ENCODE data around the gene SLX9. TPM values are rescaled to one million over a fixed set of nuclear protein-coding genes. Genes with fewer than 3 reads are reported as not detected.
"Not testable (repeated sequence)": the region's sequence is repeated elsewhere in the genome, so short reads cannot be mapped to it uniquely, and the experiment has no call there.

Gene SLX9
- total RNA-seq, 1 donor from 2014 or later: 26.5 TPM

DNA sequence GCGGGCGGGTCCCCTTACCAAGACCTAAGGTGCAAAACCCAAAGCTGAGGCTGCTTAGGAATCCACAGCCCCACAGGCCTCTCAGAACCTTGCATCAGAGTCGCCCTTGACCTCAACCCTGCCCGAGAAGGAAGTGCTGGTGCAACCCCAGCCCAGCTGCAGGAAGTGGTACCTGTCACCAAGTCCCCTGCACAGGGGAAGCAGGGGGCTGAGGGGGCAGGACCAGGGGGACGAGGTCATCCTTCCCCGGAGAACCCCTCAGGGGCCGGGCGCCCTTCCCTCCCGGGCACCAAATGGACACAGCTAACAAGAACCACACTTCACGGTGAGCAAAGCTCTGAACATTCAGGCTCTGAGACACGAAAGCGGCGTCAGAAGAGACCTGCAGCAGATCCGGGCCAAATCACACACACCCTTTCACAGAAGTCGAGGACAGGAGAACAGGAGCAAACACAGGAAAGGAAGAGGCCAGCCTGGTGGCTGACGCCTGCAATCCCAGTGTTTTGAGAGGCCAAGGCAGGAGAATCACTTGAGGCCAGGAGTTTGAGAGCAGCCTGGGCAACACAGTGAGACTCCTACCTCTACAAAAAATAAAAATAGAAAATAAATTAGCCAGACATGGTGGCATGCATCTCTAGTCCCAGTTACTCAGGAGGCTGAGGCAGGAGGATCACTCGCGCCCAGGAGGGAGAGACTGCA, 25.5 kb upstream of the SLX9 start:
- no peak for DNase-seq (ENCODE audit: extremely low read depth, low read depth, low spot score)

DNA sequence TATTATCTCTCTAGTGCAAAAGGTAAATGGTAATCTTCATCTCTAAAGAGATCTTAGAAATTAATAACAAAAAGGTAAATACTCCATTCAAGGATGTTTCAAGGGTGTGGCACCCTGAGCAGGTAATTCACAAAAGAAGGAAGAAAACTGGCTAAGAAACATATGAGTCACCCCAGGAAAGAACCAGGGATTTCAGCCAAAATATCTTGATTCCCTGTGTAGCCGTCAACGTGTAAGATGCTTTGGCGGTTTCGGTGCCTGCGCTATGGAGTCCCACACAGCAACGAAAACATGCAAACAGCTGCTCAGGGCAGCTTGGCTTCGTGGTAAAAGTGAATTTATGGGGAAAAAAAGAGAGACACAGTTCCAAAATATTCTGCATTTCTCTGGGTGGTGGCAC, 22.9 kb upstream of the SLX9 start:
- DNase-seq (ENCODE audit: extremely low read depth, low read depth, low spot score): no peak

DNA sequence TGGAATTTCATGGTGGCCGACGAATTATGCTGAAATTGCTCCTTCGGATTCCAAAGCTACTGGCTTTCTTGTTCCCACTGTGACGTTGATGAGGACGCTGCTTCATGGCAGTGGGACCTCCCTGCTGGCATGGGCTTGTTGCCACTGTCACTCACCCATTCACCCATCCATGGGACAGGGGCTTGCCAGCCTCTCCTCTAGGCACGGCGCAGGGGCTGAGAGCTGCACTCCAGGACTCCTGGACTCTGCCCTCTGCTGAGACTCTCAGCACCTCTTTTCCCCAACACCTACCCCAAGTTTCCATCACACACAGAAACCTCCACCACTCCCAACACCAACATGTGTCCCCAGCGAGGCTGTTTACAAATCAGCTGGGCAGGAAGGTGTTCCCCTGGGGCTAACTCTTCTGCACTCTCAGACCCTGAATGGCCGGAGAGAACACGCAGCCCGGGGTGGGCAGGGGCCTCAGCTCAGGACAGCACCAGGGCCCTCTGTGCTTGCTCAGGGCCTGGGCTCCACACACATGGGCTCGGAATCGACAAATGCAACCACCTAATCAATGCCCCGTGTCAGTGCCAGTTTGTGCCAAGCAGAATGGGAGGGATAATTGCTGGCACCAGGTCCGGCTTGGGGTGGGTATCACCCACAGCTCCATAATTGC, 22.3 kb upstream of the SLX9 start:
- DNase-seq (ENCODE audit: extremely low read depth, low read depth, low spot score): no peak

DNA sequence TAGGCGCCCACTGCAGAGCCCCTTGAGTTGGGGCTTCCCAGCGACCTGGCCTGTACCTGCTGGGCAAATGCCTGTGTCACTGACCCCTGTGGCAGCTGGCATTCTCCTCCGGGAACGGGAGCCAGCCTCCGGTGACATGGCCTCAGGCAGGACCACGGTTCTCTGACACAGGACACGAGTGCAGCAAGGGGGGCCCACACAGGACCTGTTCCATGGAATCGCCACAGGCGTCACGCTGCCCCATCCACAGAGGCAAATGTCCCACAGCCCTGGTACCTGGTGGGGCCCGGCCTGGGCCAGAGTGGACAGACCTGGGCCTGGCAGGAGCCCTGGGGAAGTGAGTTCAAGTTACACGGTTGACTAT, 21.7 kb upstream of the SLX9 start:
- no peak for DNase-seq (ENCODE audit: extremely low read depth, low read depth, low spot score)

DNA sequence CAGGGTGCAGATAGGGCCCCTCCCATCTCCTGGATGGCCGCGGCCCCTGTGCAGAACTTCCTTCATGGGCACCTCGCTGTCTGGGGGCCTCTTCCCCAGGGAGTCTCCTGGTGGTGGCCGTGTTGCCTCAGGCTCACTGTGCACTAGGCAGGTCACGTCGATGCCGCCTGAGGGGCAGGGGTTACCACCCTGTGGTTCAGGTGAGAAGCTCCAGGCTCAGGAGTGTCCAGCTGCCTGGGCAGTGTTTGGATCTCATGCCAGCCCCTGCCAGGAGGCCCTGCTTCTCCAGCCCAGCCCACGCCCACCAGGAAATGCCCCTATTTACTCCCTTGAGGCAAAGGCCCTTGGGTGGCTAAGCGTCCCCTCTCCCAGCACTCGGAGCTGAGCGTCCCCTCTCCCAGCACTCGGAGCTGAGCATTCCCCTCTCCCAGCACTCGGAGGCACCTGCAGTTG, 21.2 kb upstream of the SLX9 start:
- DNase-seq (ENCODE audit: extremely low read depth, low read depth, low spot score): no peak

DNA sequence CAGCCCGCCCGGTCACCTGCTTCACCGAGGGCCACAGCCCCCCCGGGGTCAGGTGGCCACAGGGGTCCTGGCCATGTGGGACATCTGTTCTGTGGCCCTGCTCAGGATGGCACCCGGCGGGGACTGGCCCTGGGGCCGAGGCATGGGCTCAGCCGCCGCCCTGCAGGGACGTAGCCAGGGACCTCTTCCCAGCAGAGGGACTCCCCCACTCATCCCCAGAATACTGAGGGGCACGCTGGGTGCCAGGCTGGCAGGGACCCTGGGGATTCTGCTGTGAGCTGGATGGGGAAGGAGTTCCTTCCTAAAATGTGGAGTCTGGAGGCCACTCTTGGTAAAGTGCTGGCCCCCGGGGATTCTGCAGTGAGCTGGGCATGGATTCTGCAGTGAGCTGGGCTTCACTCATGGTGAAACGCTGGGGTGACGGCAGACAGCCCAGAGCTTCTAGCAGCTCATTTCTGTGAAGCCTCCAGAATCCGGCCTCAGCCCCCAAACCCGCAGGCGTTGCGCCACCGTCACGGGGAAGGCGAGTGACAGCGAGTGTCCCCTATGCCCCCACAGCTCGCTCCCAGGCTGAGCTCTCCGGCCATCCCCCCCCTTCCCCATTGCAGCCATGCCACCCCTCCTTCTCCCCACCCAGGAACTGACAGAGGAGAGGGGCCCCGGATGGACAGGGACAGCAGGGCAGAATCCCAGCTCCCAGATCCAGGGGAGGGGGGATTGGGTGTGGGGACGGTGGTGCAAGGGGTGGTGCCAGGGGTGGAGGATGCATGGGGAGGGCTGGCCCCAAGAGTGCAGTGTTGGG, 20.5 kb upstream of the SLX9 start:
- no peak for DNase-seq (ENCODE audit: extremely low read depth, low read depth, low spot score)

DNA sequence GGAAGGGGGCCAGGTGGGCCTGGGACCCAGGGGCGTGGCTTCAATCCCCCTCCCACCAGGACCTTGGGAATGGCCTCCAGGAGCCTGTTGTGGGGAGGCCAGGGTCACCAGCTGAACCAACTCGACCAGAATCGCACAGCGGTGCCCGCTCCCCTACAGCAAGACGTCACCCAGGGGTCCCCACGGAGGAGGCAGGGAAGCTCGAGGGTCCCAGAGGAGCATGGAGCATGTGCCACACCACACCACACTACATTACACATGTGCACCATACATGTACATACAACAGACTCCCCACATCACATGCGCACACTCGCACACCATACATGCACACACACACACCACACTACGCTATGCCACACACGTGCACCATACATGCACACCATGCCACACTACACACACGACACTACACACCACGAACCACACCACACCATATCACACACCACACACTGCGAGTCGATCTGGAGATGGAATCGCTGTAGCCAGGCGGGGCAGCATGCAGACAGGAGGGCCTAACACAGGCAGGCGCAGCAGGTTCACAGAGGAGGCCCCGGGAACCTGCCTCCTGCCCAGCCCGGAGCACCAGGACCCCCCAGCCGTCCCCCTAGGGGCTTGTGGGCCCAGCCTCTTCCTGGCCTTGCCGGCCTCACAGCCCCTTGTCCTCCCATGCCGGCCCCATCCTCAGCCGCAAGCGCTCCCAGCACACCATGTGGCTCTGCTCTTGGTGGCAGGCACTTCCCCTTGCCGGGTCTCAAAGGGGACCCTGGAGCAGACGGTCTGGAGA, 19.7 kb upstream of the SLX9 start:
- no peak for DNase-seq (ENCODE audit: extremely low read depth, low read depth, low spot score)

DNA sequence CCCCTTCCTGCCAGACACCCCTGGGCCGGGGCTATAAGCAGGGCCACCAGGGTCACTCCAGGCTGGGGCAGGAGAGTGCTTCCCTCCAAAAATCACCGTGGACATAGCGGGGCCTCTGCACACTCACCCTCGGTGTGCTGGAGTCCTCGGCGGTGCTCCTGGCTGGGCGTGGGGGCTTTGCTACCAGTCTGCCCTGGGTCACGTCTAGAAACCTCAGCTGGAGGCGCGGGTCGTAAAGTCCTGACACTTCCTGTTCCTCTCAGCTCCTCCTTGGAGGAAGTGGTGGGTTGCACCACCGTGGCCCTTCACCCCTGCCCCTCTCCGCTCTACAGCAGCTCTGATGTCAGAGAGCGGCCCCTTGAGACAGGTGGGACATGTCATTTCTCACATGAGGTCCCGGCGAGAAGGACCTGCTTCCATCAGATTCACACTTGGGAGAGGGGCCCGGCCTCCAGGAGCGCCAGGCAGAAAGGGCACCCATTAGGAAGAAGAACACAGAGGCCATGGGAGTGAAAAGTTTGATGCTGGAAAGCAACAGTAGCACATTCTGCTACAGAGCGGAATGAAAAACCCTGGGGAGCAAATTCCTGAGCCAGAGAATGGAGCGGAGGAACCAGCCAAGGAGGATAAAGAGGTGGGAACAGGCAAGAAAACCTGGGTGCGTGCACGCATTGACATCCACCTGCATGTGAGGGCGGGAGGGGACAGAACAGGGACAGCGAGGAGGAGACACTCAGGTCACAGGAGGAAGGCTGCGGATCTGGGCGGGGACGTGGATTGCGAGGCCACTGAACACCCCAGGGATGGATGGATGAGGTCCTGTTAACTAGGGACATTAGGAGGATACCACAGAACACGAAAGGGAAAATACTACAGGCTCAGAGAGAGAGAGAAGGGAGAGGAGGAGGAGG, 18.9 kb upstream of the SLX9 start, which contains the start of gene ITGB2:
ITGB2 (minus strand) TSS at position 206 of the 911 bp plus-strand sequence. CDS start 10,117 bp downstream, outside the sequence.
- DNase-seq (ENCODE audit: extremely low read depth, low read depth, low spot score): no peak

DNA sequence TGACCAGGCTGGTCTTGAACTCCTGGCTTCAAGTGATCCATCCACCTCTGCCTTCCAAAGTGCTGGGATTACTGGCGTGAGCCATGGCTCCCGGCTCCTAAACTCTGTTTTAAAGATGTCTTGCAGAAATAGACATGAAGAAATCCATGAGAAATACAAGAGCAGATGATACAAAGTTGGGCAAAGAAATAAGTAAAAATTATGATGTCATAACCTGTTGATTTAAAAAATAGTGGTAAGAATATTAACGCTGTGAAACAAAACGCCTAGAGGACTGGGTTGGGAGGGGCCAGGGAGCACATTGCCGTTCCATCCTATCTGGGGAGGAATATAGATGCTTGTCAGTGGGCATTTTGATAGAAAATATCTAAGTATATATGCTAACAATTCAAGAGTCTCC, 17.9 kb upstream of the SLX9 start:
- DNase-seq (ENCODE audit: extremely low read depth, low read depth, low spot score): no peak

DNA sequence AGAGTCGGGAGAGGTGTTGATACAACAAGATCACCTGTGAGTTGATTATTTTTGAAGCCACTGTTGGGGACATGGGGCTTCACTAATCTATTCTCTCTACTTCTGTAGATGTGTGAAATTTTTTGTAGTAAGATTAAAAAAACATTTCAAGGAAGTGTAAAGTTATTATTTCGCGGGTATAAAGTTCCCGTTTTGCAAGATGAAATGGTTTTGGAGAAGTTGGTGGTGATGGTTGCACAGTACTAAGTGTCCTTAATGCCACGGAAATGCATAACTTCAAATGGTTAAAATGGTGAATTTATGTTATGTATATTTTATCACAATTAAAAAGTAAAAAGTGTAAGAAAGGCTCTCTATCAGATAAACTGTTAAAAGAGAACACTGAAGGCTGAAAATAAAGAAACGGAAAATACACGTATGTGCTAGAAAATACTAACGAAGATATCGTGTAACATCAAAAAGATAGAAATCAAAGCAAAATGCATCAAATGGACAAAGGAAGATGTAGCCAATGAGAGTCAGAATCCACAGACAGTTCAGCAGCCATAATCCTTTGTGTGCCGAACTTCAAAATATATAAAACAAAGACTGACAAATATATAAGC, 16.2 kb upstream of the SLX9 start:
- no peak for DNase-seq (ENCODE audit: extremely low read depth, low read depth, low spot score)

DNA sequence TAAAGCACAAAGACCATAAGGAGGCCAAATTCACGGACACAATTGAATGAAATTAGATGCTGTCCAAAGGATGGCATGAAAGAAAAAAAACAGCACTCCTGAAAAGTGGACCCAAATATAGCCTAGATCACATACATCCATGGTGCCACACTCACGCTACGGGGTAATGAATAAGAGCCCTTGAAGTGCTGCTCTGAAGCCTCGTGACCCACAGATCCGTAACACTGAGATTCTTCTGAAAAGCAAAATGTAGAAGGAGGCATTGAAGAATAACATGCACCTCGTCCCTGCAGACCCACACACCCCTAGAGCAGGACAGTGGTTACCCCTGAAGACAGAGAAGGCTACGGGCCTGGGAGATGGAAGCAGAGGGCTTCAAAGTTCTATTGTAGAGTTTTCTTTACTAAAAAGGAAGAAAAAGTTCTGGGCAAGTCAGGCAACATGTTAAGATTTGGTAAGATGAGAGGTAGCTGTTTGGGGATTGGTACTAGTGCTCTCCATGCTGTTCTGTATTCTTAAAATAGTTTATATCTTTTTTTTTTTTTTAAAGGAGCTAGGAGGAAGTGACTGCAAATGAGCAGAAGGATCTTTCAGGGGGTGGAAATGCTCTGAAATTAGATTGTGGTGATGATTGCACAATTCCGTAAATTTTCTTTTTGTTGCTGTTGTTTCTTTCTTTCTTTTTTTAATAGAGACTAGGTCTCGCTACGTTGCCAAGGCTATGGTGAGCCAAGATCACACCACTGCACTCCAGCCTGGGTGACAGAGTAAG, 15.0 kb upstream of the SLX9 start:
- DNase-seq (ENCODE audit: extremely low read depth, low read depth, low spot score): no peak

DNA sequence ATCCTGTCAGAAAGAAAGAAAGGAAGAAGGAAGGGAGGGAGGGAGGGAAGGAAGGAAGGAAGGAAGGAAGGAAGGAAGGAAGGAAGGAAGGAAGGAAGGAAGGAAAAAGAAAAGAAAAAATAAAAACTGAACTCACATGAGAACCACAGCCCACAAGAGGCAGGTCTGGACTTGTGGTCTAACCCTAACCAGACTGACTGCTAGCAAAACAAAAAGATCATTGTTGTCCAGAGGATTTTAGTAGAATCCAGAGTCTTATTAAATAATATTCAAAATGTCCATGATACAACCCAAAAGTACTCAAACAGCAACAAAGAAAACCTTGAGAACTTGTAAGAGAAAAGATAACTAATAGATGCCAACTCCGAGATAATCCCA, 14.5 kb upstream of the SLX9 start:
- no peak for DNase-seq (ENCODE audit: extremely low read depth, low read depth, low spot score)

DNA sequence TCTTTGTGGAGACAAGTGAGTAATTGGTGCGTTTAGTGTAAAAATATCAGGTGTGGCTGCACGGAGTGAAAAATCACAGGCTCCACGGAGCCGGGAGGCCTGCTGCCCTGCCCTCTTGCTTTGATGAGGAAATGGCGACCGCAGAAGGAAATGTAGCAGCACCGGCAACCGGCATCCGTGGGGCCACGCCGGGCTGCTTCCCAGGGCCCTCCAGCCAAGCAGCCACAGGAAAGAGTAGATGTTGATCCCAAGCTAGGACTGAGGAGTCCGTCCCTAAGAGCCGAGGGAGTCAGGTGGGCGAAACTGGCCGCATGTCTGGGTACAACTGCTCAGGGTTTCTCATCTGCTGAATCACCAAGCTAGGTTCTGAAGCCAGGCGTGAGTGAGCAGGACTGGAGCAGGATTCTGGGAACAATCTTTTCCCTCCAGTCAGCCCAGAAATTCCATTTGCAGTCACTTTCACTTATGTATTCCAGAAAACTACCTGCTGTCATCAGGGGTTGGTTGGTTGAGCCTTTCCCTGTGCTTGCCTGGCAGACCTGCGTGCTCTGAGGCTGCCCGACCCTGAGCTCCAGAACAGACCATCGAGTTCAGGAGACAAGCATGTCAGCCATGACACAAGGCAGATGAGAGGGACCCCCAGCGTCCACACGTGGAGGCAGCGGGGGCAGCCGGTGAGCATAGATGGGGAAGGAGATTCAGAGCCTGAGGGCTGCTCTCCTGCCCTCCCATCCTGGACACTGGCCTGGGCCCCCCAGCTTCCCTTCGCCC, 13.3 kb upstream of the SLX9 start:
- no peak for DNase-seq (ENCODE audit: extremely low read depth, low read depth, low spot score)

DNA sequence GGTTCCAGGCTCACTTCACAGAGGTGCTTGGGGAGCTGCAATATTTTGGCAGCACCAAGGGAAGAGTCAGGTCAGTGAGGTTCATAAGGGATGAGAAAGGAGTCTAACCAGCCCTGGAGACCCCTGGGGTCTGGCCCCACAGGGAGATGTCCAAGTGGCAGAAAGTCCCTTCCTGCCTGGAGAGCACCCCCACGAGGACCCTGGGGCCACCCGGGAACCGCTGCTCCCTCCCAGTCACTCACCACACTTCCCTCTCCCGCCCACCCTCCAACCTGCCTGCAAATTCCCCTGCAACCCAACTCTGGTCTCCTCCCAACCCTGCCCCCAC, 12.6 kb upstream of the SLX9 start:
- no peak for DNase-seq (ENCODE audit: extremely low read depth, low read depth, low spot score)

DNA sequence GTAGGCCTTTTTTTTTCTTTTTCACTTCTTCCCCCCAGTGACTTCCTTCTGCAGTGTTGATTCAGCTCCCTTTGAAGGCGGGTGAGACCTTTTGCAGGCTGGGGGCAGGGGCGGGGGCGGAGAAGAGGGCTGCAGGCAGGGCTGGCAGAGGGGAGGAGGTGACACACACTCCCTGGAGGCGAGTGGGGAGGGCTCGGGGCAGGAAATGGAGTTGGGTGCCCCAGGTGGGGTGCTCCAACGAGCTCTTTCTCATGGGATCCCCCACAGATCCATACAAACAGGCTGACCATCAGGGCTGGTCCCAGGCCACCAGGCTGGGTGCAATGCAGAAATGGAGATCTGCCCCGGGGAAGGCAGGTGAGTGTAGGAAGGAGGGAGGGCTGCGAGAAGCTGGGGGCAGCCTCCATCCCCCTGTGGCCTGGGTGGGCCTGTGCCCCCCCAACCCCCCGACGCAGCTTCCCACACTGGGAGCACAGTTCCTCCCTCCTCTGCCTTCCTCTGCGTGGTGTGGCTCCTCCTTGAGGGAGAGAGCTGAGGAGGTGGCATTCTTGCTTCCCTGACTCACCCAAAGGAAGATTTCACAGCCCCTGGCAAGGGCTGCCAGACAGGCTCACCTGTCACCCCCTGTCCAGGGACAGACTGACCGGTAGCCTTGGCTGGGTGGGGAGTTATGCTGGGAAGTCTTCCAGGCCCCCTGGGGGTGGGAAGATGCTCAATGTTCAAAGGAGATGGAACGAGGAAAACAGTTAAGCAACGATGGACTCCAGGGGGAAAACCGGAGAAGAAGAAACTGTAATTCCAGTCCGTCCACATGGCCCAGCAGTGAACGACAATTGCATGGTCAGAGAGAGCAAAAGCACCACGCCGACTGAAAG, 12.0 kb upstream of the SLX9 start:
- no peak for DNase-seq (ENCODE audit: extremely low read depth, low read depth, low spot score)

DNA sequence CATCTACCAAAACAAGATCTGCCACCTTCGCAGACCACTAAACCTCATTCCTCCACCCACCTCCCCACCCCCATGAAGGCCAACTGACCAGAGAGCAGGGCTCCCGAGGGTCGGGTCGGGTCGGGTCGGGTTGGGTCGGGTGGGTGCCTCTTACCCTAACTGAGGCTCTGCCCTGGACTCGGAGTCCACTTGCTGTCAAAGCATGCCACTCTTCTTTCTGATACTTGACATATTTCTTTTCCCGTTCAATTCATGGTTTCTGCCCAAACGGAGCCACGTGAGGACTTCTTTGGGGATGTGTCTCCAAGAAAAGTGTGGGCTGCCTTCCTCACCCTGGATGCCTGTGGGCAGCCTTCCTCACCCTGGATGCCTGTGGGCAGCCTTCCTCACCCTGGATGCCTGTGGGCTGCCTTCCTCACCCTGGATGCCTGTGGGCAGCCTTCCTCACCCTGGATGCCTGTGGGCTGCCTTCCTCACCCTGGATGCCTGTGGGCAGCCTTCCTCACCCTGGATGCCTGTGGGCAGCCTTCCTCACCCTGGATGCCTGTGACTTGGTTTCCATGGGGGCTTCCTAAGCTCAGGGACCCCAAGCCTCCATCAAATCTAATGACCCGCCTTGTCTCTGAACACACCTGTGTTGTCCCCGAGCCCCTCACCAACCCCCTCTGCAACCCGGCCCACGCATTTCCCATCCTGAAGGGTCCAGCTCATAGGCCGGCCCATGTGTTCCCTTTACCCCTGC, 11.2 kb upstream of the SLX9 start:
- DNase-seq (ENCODE audit: extremely low read depth, low read depth, low spot score): not testable (repeated sequence)
